K562 (cell line): Measurements from ENCODE around the gene TDRD5. TPM values are rescaled to one million over a fixed set of nuclear protein-coding genes. Genes with fewer than 3 reads are reported as not detected.

Experiments used
- ATAC-seq: fragments of 200-7000 bp; cut with Tn5 transposase; 3 replicates; pipeline ENCODE4 v1.9.1; 2020; ENCODE audit warnings: moderate library complexity
- BruUV-seq: library from RNA; stranded (reverse); fragments of 400-500 nt; replicated peaks from 2 replicates; lab custom pipeline; 2021; lab: Mats Ljungman, UMichigan
- CTCF ChIA-PET: fragments of 300-600 bp; formaldehyde crosslinking; extraction: SDS; loops from one replicate; lab custom pipeline; 2021; ENCODE audit warnings: low intra/inter-chr PET ratio; lab: Yijun Ruan, JAX
- POLR2A ChIA-PET: fragments of 300-600, 350-650 bp; sonication (Branson Sonifier 250); formaldehyde crosslinking; extraction: SDS; loops from one replicate; lab custom pipeline; 2021; ENCODE audit warnings: antibody characterized with exemption, inconsistent platforms; lab: Yijun Ruan, JAX
- DNase-seq, 4 experiments: peaks; one replicate each; pipeline versions ENCODE4 v3.0.0 to v3.0.0-alpha.2; 2011 to 2018; ENCODE audit warnings: low spot score in 3 of 4, mixed read lengths in 3 of 4; ENCODE audit errors: extremely low read depth in 1 of 4
- FAIRE-seq: peaks from 2 replicates; lab custom pipeline; 2011; peaks lifted over from hg19 to GRCh38; lab: Jason Lieb, UNC
- H2AFZ ChIP-seq: 2 replicates; pipeline ENCODE4 v1.6.0; 2011; ENCODE audit warnings: low read depth, low read length, control low read depth, inconsistent platforms
- H3K27ac ChIP-seq: fragments of 200-600 bp; 3 replicates; pipeline ENCODE4 v1.8.0; 2011; ENCODE audit warnings: low read depth, mild to moderate bottlenecking, control low read depth, inconsistent platforms, low read length, moderate library complexity, mixed read lengths; ENCODE audit errors: extremely low read depth
- H3K27me3 ChIP-seq, 2 experiments: fragments of 300-600 bp in 1 of 2; 2 replicates in 1 of 2; 3 replicates in 1 of 2; pipeline versions ENCODE4 v1.6.0 to v1.8.0; 2011; ENCODE audit warnings: inconsistent platforms in 2 of 2, low read length in 2 of 2, mild to moderate bottlenecking in 1 of 2, mixed read lengths in 1 of 2, moderate library complexity in 1 of 2; ENCODE audit not compliant: control insufficient read depth in 2 of 2, insufficient read depth in 2 of 2
- H3K36me3 ChIP-seq: fragments of 300-600 bp; 3 replicates; pipeline ENCODE4 v1.8.0; 2011; ENCODE audit warnings: mild to moderate bottlenecking, low read length, inconsistent platforms; ENCODE audit not compliant: control insufficient read depth, insufficient read depth
- H3K4me1 ChIP-seq, 2 experiments: fragments of 200-600 bp in 1 of 2; replicated peaks in 1 of 2; 2 replicates in 1 of 2; 3 replicates in 1 of 2; pipeline versions ENCODE4 v1.5.1 to v1.8.0; 2011; ENCODE audit warnings: inconsistent platforms in 2 of 2, low read length in 2 of 2, mild to moderate bottlenecking in 1 of 2, mixed read lengths in 1 of 2, moderate library complexity in 1 of 2; ENCODE audit not compliant: control insufficient read depth in 2 of 2, insufficient read depth in 2 of 2
- H3K4me2 ChIP-seq: 2 replicates; pipeline ENCODE4 v1.6.1; 2011; ENCODE audit warnings: low read length, control low read depth, inconsistent platforms, mixed read lengths; ENCODE audit not compliant: insufficient read depth
- H3K4me3 ChIP-seq: fragments of 200-600 bp; sonication (generic), shearing (Covaris generic); 2 replicates; pipeline ENCODE4 v1.5.1; 2016; ENCODE audit warnings: control low read depth, inconsistent platforms
- H3K79me2 ChIP-seq: fragments of 200-600 bp; 3 replicates; pipeline ENCODE4 v1.8.0; 2011; ENCODE audit warnings: low read length, inconsistent platforms; ENCODE audit not compliant: control insufficient read depth, insufficient read depth
- H3K9ac ChIP-seq, 2 experiments: 2 replicates each; pipeline versions ENCODE4 v1.6.0 to v1.6.1; 2011; ENCODE audit warnings: low read depth in 2 of 2, low read length in 2 of 2, control low read depth in 1 of 2, inconsistent platforms in 1 of 2, mild to moderate bottlenecking in 1 of 2, mixed read lengths in 1 of 2; ENCODE audit not compliant: insufficient read depth in 1 of 2
- H3K9me1 ChIP-seq: one replicate; pipeline ENCODE4 v1.6.0; 2011; ENCODE audit warnings: inconsistent platforms, mild to moderate bottlenecking, low read length, moderate library complexity; ENCODE audit not compliant: control insufficient read depth, insufficient read depth
- H3K9me3 ChIP-seq: replicated peaks from 2 replicates; pipeline ENCODE4 v1.5.1; 2011; ENCODE audit warnings: low read depth, low read length, inconsistent platforms; ENCODE audit not compliant: control insufficient read depth, insufficient read depth
- H4K20me1 ChIP-seq: replicated peaks from 2 replicates; pipeline ENCODE4 v1.6.1; 2011; ENCODE audit warnings: low read length, inconsistent platforms, mixed read lengths; ENCODE audit not compliant: control insufficient read depth, insufficient read depth
- KDM5B ChIP-seq: fragments of 200-600 bp; sonication (generic); IDR thresholded peaks from 2 replicates; pipeline ENCODE4 v1.6.1; 2012; ENCODE audit warnings: low read depth, mild to moderate bottlenecking, moderate library complexity, low read length, control low read depth, inconsistent platforms; ENCODE audit not compliant: insufficient replicate concordance
- KHSRP ChIP-seq: fragments of 450-650 bp; IDR thresholded peaks from 2 replicates; pipeline ENCODE4 v1.6.1; 2017
- PRPF4 ChIP-seq: fragments of 200-400 bp; formaldehyde crosslinking; IDR thresholded peaks from one replicate; pipeline ENCODE4 v1.6.1; 2017; ENCODE audit warnings: low read length, low read depth, mild to moderate bottlenecking; ENCODE audit not compliant: insufficient read depth, poor library complexity, severe bottlenecking
- RERE ChIP-seq: sonication (generic); formaldehyde crosslinking; IDR thresholded peaks from 2 replicates; pipeline ENCODE4 v1.8.0; 2023; ENCODE audit warnings: missing genetic modification reagents, mild to moderate bottlenecking, borderline replicate concordance
- SMARCB1 ChIP-seq: IDR thresholded peaks from 2 replicates; pipeline ENCODE4 v1.6.1; 2011; ENCODE audit warnings: improper control_type of control experiment, low read depth; ENCODE audit not compliant: insufficient read length
- SREBF2 ChIP-seq: sonication (generic); formaldehyde crosslinking; IDR thresholded peaks from 2 replicates; pipeline ENCODE4 v1.4.0; 2020; ENCODE audit warnings: mild to moderate bottlenecking, missing genetic modification reagents
- THRA ChIP-seq: fragments of 450-650 bp; IDR thresholded peaks from 2 replicates; pipeline ENCODE4 v1.6.1; 2017; ENCODE audit warnings: mild to moderate bottlenecking, moderate library complexity
- ZBTB43 ChIP-seq: sonication (generic); formaldehyde crosslinking; IDR thresholded peaks from 2 replicates; pipeline ENCODE4 v1.8.0; 2023; ENCODE audit warnings: mild to moderate bottlenecking, missing genetic modification reagents
- ZNF75A ChIP-seq: fragments of 450-650 bp; formaldehyde crosslinking; IDR thresholded peaks from 2 replicates; pipeline ENCODE4 v1.4.0; 2020; ENCODE audit warnings: mild to moderate bottlenecking
- WGBS: fragments of 100-300 bp; shearing (Covaris generic); methylation state at CpG from one replicate; pipeline ENCODE4 v1.1.6; 2016; ENCODE audit warnings: low coverage, mixed read lengths; ENCODE audit not compliant: insufficient coverage; ENCODE audit errors: missing lambda C conversion rate; 5-methylcytosine and 5-hydroxymethylcytosine counted together
- in situ Hi-C: fragments of 300-500 bp; cut with MboI; formaldehyde crosslinking; loops from 4 replicates; pipeline ENCODE4 v1.15.0; 2018; ENCODE audit warnings: inconsistent platforms, mixed read lengths
- intact Hi-C: fragments of 100-400 bp; cut with micrococcal nuclease; formaldehyde crosslinking; loops from 2 replicates; pipeline ENCODE4 v1.14.2; 2022
- polyA plus RNA-seq, 8 experiments: library from polyadenylated mRNA; depleted of rRNA in 4 of 8; stranded (reverse) in 5 of 8; unstranded in 3 of 8; fragments of >200 nt; fragmentation: Nextera tagmentation in 2 of 8; fragmentation: Illumina TruSeq in 1 of 8; extraction: Ambion mirVana in 2 of 8; extraction: Trizol in 1 of 8; gene quantifications; 2 replicates each; pipeline versions ENCODE4 v1.2.1 to v1.2.3, GENCODE V29; 2011 to 2014; ENCODE audit warnings: inconsistent platforms in 1 of 8, missing spikeins in 1 of 8
- total RNA-seq, 7 experiments: library from RNA; depleted of rRNA in 6 of 7; stranded (reverse); fragments of >200 nt in 6 of 7; fragmentation: Illumina TruSeq in 2 of 7; extraction: Trizol in 2 of 7; gene quantifications; 2 replicates each; pipeline versions ENCODE4 v1.2.1 to v1.2.3, GENCODE V29; 2011 to 2021; ENCODE audit warnings: low replicate concordance in 1 of 7

The TDRD5 gene
- total and polyA plus RNA-seq, 9 of the 15 experiments (the other 6 are each of a cell fraction or from before 2014, with no cell fraction given) = 0.04 to 0.57 (median 0.26) TPM; not detected in 1

- H3K27me3 ChIP-seq = no peaks in the 10 kb centered on the region; a peak in 1 of 5 replicates
- POLR2A ChIA-PET = interaction anchor here (0.5 kb wide), 2 partner anchors 48 to 151 kb away, joined by 3 to 4 read pairs; no protein-coding TSS in a partner anchor
- no peaks in the 10 kb centered on the region for H3K79me2 ChIP-seq
- no peak overlapping the region for H3K27ac ChIP-seq
- 0% methylated on average over 2 of the region's 2 CpGs for WGBS
- no peak for TF ChIP-seq RERE (CRISPR knock-in tag)
- TF ChIP-seq ZBTB43 (CRISPR knock-in tag) = no peak
- TF ChIP-seq KDM5B = no peak
- no peak for TF ChIP-seq KHSRP
- TF ChIP-seq THRA = no peak
- TF ChIP-seq ZNF75A = no peak
- TF ChIP-seq PRPF4 = no peak
- no peak for TF ChIP-seq SMARCB1
- TF ChIP-seq SREBF2 (CRISPR knock-in tag) = no peak
- H3K9me3 ChIP-seq = no peaks in the 10 kb centered on the region
- no peaks in the 10 kb centered on the region for H3K4me1 ChIP-seq
- no TSS peak for BruUV-seq
- in situ Hi-C loops (no loop called here), intact Hi-C loops (no loop called here)
- H3K4me3 ChIP-seq = no peak overlapping the region
- H3K36me3 ChIP-seq = no peaks in the 10 kb centered on the region
- no peak overlapping the region for H2AFZ ChIP-seq
- no peak overlapping the region for H3K9ac ChIP-seq
- H3K9me1 ChIP-seq = no peaks in the 10 kb centered on the region
- FAIRE-seq = no peak
- H3K4me2 ChIP-seq = no peak overlapping the region
- ATAC-seq = no peak
- no peak for DNase-seq
- CTCF ChIA-PET = no interaction called here
- no peaks in the 10 kb centered on the region; the same call in 1 of the 2 replicates for H4K20me1 ChIP-seq
Measured at GRCh38 chr1:179547021-179547535, 44.6 kb upstream of the TDRD5 start.
